HFF-Myc (cell line): ENCODE data around the gene CEP162.

Source experiments
- DNase-seq: peaks from one replicate; pipeline ENCODE4 v3.0.0-alpha.2; 2011; ENCODE audit warnings: low read depth; ENCODE audit errors: extremely low read depth
- H3K4me3 ChIP-seq: replicated peaks from 2 replicates; pipeline ENCODE4 v1.5.1; 2011; ENCODE audit warnings: low read depth, mild to moderate bottlenecking, control low read depth, low read length
- TF ChIP-seq, protein P1 (sequence below): IDR thresholded peaks from 2 replicates; pipeline ENCODE4 v1.5.1; 2012; ENCODE audit warnings: mild to moderate bottlenecking, low read depth, low read length, control low read depth; ENCODE audit errors: missing control alignments

CEP162 gene

DNA sequence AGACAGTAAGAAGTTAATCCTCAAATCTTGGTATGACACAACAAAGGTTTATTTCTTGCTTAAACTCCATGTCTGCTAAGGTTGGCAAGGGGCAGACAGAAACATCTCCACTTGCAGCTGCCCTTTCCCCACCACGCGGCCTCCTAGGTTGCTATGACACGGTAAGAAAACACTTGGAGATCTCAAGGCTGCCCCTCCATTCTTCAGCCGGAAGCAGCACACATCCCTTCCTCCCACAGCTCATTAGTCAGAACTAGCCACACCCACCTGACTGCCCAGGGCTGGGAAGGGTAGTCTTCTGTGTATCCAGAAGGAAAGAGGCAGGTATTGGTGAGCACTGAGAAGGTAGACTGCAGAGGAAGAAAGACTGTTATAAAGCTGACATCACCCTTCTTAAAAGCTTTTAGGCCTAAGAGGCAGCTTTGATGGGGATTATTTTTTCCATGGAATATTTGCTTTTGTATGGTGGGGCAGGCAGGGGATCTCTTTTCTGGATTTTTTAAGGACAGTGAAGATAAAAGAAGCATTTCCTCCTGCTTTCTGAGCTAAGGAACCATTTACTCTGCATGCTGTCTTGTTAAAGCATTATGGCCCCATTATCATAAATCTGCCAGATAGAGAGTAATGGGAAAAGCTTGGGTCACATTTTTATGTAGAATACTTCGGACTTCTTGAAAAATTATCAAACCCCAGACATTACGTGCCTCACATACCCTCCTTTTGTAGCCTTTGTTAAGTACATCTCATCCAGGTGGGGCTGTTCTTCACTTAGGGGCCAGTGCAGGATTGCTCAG is 152.3 kb downstream of the CEP162 start:
- no peak overlapping the region for H3K4me3 ChIP-seq
- TF ChIP-seq, protein P1, sequence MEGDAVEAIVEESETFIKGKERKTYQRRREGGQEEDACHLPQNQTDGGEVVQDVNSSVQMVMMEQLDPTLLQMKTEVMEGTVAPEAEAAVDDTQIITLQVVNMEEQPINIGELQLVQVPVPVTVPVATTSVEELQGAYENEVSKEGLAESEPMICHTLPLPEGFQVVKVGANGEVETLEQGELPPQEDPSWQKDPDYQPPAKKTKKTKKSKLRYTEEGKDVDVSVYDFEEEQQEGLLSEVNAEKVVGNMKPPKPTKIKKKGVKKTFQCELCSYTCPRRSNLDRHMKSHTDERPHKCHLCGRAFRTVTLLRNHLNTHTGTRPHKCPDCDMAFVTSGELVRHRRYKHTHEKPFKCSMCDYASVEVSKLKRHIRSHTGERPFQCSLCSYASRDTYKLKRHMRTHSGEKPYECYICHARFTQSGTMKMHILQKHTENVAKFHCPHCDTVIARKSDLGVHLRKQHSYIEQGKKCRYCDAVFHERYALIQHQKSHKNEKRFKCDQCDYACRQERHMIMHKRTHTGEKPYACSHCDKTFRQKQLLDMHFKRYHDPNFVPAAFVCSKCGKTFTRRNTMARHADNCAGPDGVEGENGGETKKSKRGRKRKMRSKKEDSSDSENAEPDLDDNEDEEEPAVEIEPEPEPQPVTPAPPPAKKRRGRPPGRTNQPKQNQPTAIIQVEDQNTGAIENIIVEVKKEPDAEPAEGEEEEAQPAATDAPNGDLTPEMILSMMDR, result no peak
- peak; percentile 32 for DNase-seq
